HepG2 (cell line): Measurements from ENCODE around the gene COX5B. TPM values are rescaled to one million over a fixed set of nuclear protein-coding genes. Genes with fewer than 3 reads are reported as not detected.

ENCODE experiments used
- EEA1 ChIP-seq: sonication (generic); formaldehyde crosslinking; IDR thresholded peaks from 2 replicates; pipeline ENCODE4 v1.5.1; 2020; ENCODE audit warnings: mild to moderate bottlenecking, missing genetic modification reagents, borderline replicate concordance
- ELF3 ChIP-seq: IDR thresholded peaks from 2 replicates; pipeline ENCODE4 v1.6.1; 2016; ENCODE audit warnings: missing genetic modification reagents, missing compliant biosample characterization
- EZH2 ChIP-seq: conservative IDR thresholded peaks from 2 replicates; pipeline ENCODE4 v1.6.1; 2012; ENCODE audit warnings: mild to moderate bottlenecking, low read depth, low read length, moderate library complexity
- GABPB1 ChIP-seq: IDR thresholded peaks from 2 replicates; pipeline ENCODE4 v1.6.1; 2016; ENCODE audit warnings: mild to moderate bottlenecking, missing genetic modification reagents, moderate library complexity, missing compliant biosample characterization
- HOXA3 ChIP-seq: sonication (generic); formaldehyde crosslinking; IDR thresholded peaks from 2 replicates; pipeline ENCODE4 v1.5.0; 2020; ENCODE audit warnings: missing genetic modification reagents
- IRF1 ChIP-seq: sonication (generic); formaldehyde crosslinking; IDR thresholded peaks from 2 replicates; pipeline ENCODE4 v1.4.0; 2020; ENCODE audit warnings: low read depth, mild to moderate bottlenecking, missing genetic modification reagents
- LBX2 ChIP-seq: sonication (generic); formaldehyde crosslinking; IDR thresholded peaks from 2 replicates; pipeline ENCODE4 v1.5.0; 2020; ENCODE audit warnings: missing genetic modification reagents, mild to moderate bottlenecking, borderline replicate concordance
- PHF8 ChIP-seq: sonication (generic); formaldehyde crosslinking; IDR thresholded peaks from 2 replicates; pipeline ENCODE4 v1.5.0; 2020; ENCODE audit warnings: missing genetic modification reagents
- SMAD1 ChIP-seq: sonication (generic); formaldehyde crosslinking; IDR thresholded peaks from 2 replicates; pipeline ENCODE4 v1.4.0; 2020; ENCODE audit warnings: missing genetic modification reagents, low read depth, mild to moderate bottlenecking, borderline replicate concordance
- SNRNP70 ChIP-seq: fragments of 200-400 bp; formaldehyde crosslinking; IDR thresholded peaks from 2 replicates; pipeline ENCODE4 v1.6.1; 2017; ENCODE audit warnings: mild to moderate bottlenecking, low read depth, low read length, moderate library complexity
- SOX6 ChIP-seq, 2 experiments: fragments of 450-650 bp in 1 of 2; sonication (generic) in 1 of 2; formaldehyde crosslinking in 1 of 2; IDR thresholded peaks; 2 replicates each; pipeline versions ENCODE4 v1.4.0 to v1.6.1; 2017 to 2020; ENCODE audit warnings: antibody characterized with exemption in 1 of 2, mild to moderate bottlenecking in 1 of 2, missing genetic modification reagents in 1 of 2
- THAP11 ChIP-seq: IDR thresholded peaks from 2 replicates; pipeline ENCODE4 v1.6.1; 2016; ENCODE audit warnings: missing biosample characterization, missing genetic modification reagents
- YEATS2 ChIP-seq: sonication (generic); formaldehyde crosslinking; IDR thresholded peaks from 2 replicates; pipeline ENCODE4 v1.4.0; 2020; ENCODE audit warnings: missing genetic modification reagents, borderline replicate concordance
- ZFP1 ChIP-seq: IDR thresholded peaks from 2 replicates; pipeline ENCODE4 v1.6.1; 2016
- ZFP90 ChIP-seq: sonication (generic); formaldehyde crosslinking; IDR thresholded peaks from 2 replicates; pipeline ENCODE4 v1.8.0; 2022; ENCODE audit warnings: missing genetic modification reagents, mild to moderate bottlenecking, inconsistent platforms, borderline replicate concordance
- ZNF256 ChIP-seq: sonication (generic); formaldehyde crosslinking; conservative IDR thresholded peaks from 2 replicates; pipeline ENCODE4 v1.4.0; 2020; ENCODE audit warnings: missing genetic modification reagents
- ZNF441 ChIP-seq: sonication (generic); formaldehyde crosslinking; IDR thresholded peaks from 2 replicates; pipeline ENCODE4 v1.7.0; 2021; ENCODE audit warnings: missing genetic modification reagents, borderline replicate concordance
- ZNF790 ChIP-seq: sonication (generic); formaldehyde crosslinking; IDR thresholded peaks from 2 replicates; pipeline ENCODE4 v1.8.0; 2022; ENCODE audit warnings: missing genetic modification reagents, mild to moderate bottlenecking, borderline replicate concordance
- ZSCAN31 ChIP-seq: sonication (generic); formaldehyde crosslinking; IDR thresholded peaks from 2 replicates; pipeline ENCODE4 v1.5.0; 2020; ENCODE audit warnings: low read depth, mild to moderate bottlenecking, missing genetic modification reagents
- polyA plus RNA-seq, 8 experiments: library from polyadenylated mRNA; depleted of rRNA in 3 of 8; stranded (reverse) in 7 of 8; unstranded in 1 of 8; fragments of >200 nt; fragmentation: Illumina TruSeq in 4 of 8; extraction: Trizol in 4 of 8; gene quantifications; 2 replicates each; pipeline versions ENCODE4 v1.2.1 to v1.2.3, GENCODE V29; 2011 to 2016; ENCODE audit warnings: low read depth in 4 of 8, missing spikeins in 1 of 8, mixed read lengths in 1 of 8; ENCODE audit not compliant: insufficient read depth in 1 of 8
- total RNA-seq, 5 experiments: library from RNA; depleted of rRNA; stranded (reverse); fragments of >200 nt; fragmentation: Illumina TruSeq; extraction: Trizol; gene quantifications; 2 replicates each; pipeline ENCODE4 v1.2.3, GENCODE V29; 2016; ENCODE audit warnings: low read depth in 1 of 5
- TF ChIP-seq, protein P1 (sequence below): sonication (generic); formaldehyde crosslinking; IDR thresholded peaks from 2 replicates; pipeline ENCODE4 v1.5.1; 2020; ENCODE audit warnings: missing genetic modification reagents, mild to moderate bottlenecking, borderline replicate concordance
- TF ChIP-seq, protein P2 (sequence below): sonication (generic); formaldehyde crosslinking; conservative IDR thresholded peaks from 2 replicates; pipeline ENCODE4 v1.4.0; 2020; ENCODE audit warnings: missing genetic modification reagents
- TF ChIP-seq, protein P3 (sequence below): sonication (generic); formaldehyde crosslinking; IDR thresholded peaks from 2 replicates; pipeline ENCODE4 v1.4.0; 2020; ENCODE audit warnings: mild to moderate bottlenecking, missing genetic modification reagents, borderline replicate concordance

Gene COX5B
- total and polyA plus RNA-seq, 2 of the 13 experiments (the other 11 are each of a cell fraction or from before 2014, with no cell fraction given): 453 to 536 TPM

GRCh38 chr2:97645695-97646629, at the start of gene COX5B (continued):
- TF ChIP-seq EEA1 (no peak), ELF3 (CRISPR knock-in tag) (peak; percentile 91), YEATS2 (CRISPR knock-in tag) (peak; percentile 73; the same call in 1 of the 2 replicates), SNRNP70 (no peak), EZH2 (no peak), ZSCAN31 (CRISPR knock-in tag) (peak; percentile 85), PHF8 (peak; percentile 99), SOX6 (IDR thresholded peaks at IDR 0.05) (no peak), SOX6 (CRISPR knock-in tag; IDR thresholded peaks at IDR 0.05) (peak; percentile 69), ZNF441 (0 out of 2 replicates have a peak, but pooled peaks have one; percentile 49), ZFP90 (CRISPR knock-in tag) (peak; percentile 81), SMAD1 (no peak; the same call in 1 of the 2 replicates), ZFP1 (CRISPR knock-in tag) (no peak), IRF1 (CRISPR knock-in tag) (no peak), GABPB1 (CRISPR knock-in tag) (peak; percentile 97), THAP11 (CRISPR knock-in tag) (peak; percentile 90), HOXA3 (peak; percentile 79), ZNF256 (CRISPR knock-in tag) (peak; percentile 81; the same call in 1 of the 2 replicates), LBX2 (CRISPR knock-in tag) (no peak), ZNF790 (peak; percentile 80; the same call in 1 of the 2 replicates)
- TF ChIP-seq, protein P1, sequence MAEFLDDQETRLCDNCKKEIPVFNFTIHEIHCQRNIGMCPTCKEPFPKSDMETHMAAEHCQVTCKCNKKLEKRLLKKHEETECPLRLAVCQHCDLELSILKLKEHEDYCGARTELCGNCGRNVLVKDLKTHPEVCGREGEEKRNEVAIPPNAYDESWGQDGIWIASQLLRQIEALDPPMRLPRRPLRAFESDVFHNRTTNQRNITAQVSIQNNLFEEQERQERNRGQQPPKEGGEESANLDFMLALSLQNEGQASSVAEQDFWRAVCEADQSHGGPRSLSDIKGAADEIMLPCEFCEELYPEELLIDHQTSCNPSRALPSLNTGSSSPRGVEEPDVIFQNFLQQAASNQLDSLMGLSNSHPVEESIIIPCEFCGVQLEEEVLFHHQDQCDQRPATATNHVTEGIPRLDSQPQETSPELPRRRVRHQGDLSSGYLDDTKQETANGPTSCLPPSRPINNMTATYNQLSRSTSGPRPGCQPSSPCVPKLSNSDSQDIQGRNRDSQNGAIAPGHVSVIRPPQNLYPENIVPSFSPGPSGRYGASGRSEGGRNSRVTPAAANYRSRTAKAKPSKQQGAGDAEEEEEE (CRISPR knock-in tag): no peak
- TF ChIP-seq, protein P2, sequence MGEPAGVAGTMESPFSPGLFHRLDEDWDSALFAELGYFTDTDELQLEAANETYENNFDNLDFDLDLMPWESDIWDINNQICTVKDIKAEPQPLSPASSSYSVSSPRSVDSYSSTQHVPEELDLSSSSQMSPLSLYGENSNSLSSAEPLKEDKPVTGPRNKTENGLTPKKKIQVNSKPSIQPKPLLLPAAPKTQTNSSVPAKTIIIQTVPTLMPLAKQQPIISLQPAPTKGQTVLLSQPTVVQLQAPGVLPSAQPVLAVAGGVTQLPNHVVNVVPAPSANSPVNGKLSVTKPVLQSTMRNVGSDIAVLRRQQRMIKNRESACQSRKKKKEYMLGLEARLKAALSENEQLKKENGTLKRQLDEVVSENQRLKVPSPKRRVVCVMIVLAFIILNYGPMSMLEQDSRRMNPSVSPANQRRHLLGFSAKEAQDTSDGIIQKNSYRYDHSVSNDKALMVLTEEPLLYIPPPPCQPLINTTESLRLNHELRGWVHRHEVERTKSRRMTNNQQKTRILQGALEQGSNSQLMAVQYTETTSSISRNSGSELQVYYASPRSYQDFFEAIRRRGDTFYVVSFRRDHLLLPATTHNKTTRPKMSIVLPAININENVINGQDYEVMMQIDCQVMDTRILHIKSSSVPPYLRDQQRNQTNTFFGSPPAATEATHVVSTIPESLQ: no peak
- TF ChIP-seq, protein P3, sequence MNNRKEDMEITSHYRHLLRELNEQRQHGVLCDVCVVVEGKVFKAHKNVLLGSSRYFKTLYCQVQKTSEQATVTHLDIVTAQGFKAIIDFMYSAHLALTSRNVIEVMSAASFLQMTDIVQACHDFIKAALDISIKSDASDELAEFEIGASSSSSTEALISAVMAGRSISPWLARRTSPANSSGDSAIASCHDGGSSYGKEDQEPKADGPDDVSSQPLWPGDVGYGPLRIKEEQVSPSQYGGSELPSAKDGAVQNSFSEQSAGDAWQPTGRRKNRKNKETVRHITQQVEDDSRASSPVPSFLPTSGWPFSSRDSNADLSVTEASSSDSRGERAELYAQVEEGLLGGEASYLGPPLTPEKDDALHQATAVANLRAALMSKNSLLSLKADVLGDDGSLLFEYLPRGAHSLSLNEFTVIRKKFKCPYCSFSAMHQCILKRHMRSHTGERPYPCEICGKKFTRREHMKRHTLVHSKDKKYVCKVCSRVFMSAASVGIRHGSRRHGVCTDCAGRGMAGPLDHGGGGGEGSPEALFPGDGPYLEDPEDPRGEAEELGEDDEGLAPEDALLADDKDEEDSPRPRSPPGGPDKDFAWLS: no peak
